Thoracic aorta (tissue), 2 donors: ENCODE measurements around the gene EEF1AKMT3. TPM values are rescaled to one million over a fixed set of nuclear protein-coding genes. Genes with fewer than 3 reads are reported as not detected.

Source experiments
- ATAC-seq: fragments of 150-250 bp; one replicate; pipeline ENCODE4 v1.8.0; 2017; ENCODE audit warnings: low read depth; ENCODE audit not compliant: insufficient number of reproducible peaks, low FRiP score
- DNase-seq: peaks from one replicate; pipeline ENCODE4 v3.0.0-alpha.2; 2020; ENCODE audit warnings: low spot score
- H3K27ac ChIP-seq, 2 donors: fragments of 200-600 bp; sonication (generic); 1 replicate in 1 of 2; 2 replicates in 1 of 2; pipeline ENCODE4 v1.5.1; 2016; ENCODE audit warnings: mild to moderate bottlenecking in 2 of 2, moderate library complexity in 2 of 2
- H3K27me3 ChIP-seq: fragments of 200-600 bp; sonication (generic); replicated peaks from 2 replicates; pipeline ENCODE4 v1.6.0; 2016; ENCODE audit warnings: mild to moderate bottlenecking; ENCODE audit not compliant: insufficient read depth
- H3K36me3 ChIP-seq: fragments of 200-600 bp; sonication (generic); one replicate; pipeline ENCODE4 v1.5.1; 2016
- H3K4me1 ChIP-seq, 2 donors: fragments of 200-600 bp; sonication (generic); 1 replicate in 1 of 2; 2 replicates in 1 of 2; pipeline versions ENCODE4 v1.5.1 to v1.6.0; 2016; ENCODE audit warnings: low read depth in 2 of 2, mild to moderate bottlenecking in 1 of 2; ENCODE audit not compliant: control insufficient read depth in 1 of 2
- H3K4me3 ChIP-seq: fragments of 200-600 bp; sonication (generic); 2 replicates; pipeline ENCODE4 v1.5.1; 2016; ENCODE audit warnings: mild to moderate bottlenecking
- H3K9me3 ChIP-seq: fragments of 200-600 bp; sonication (generic); 2 replicates; pipeline ENCODE4 v1.5.1; 2016
- CTCF ChIP-seq: fragments of 200-600 bp; sonication (generic); IDR thresholded peaks from one replicate; pipeline ENCODE4 v1.5.1; 2019; ENCODE audit warnings: antibody characterized with exemption
- total RNA-seq, 2 donors: library from RNA; depleted of rRNA; stranded (reverse); fragments of >200 nt; gene quantifications; one replicate each; pipeline versions ENCODE4 v1.1.0 to v1.2.3, GENCODE V29; 2016

The EEF1AKMT3 gene
- total RNA-seq, 2 donors from 2014 or later = 7.0 to 9.7 TPM

GRCh38 chr12:57765003-57765697 is 7.3 kb upstream of the EEF1AKMT3 start:
- Histone ChIP-seq H3K4me3 (peak overlapping the region; percentile 68), H3K36me3 (no peaks in the 10 kb centered on the region), H3K27me3 (no peaks in the 10 kb centered on the region), H3K9me3 (no peaks in the 10 kb centered on the region), H3K4me1 (peaks cover 15 to 30% of the 10 kb centered on the region in 2 donors), H3K27ac (no peak overlapping the region)
- TF ChIP-seq CTCF = peak; percentile 22
- no peak for ATAC-seq
- no peak for DNase-seq

GRCh38 chr12:57765698-57766463 is 6.5 kb upstream of the EEF1AKMT3 start:
- ATAC-seq (no peak), DNase-seq (no peak)
- Histone ChIP-seq H3K9me3 (no peaks in the 10 kb centered on the region), H3K27ac (no peak overlapping the region), H3K27me3 (no peaks in the 10 kb centered on the region), H3K4me3 (peak overlapping the region; percentile 68), H3K4me1 (peaks cover 15 to 32% of the 10 kb centered on the region in 2 donors), H3K36me3 (no peaks in the 10 kb centered on the region)
- TF ChIP-seq CTCF = no peak

- Histone ChIP-seq H3K27ac (no peak within 1 kb of the TSS), H3K4me3 (peak within 1 kb of the TSS; percentile 68), H3K27me3 (no peaks in the 10 kb centered on the region), H3K4me1 (peaks cover 15 to 40% of the 10 kb centered on the region in 2 donors), H3K36me3 (no peaks in the 10 kb centered on the region), H3K9me3 (no peaks in the 10 kb centered on the region)
- ATAC-seq = no peak
- DNase-seq = no peak
- no peak for TF ChIP-seq CTCF
These were observed 5.7 kb upstream of the EEF1AKMT3 start, which contains the start of gene CYP27B1 for GRCh38 chr12:57766464-57767304. CYP27B1 (minus strand) TSS chr12:57767078; CDS start chr12:57767041, 37 bp downstream.

- DNase-seq (no peak), ATAC-seq (no peak)
- H3K9me3 ChIP-seq = no peaks in the 10 kb centered on the region
These were observed 5.1 kb upstream of the EEF1AKMT3 start for GRCh38 chr12:57767305-57767698.

More at GRCh38 chr12:57767305-57767698, 5.1 kb upstream of the EEF1AKMT3 start:
- H3K27ac ChIP-seq = no peak overlapping the region
- TF ChIP-seq CTCF = no peak
- no peaks in the 10 kb centered on the region for H3K36me3 ChIP-seq
- no peak overlapping the region for H3K4me3 ChIP-seq
- H3K27me3 ChIP-seq = no peaks in the 10 kb centered on the region
- H3K4me1 ChIP-seq = peaks cover 15 to 40% of the 10 kb centered on the region in 2 donors
